GM12892 (cell line): ENCODE measurements around the gene SPATA32.

Experiments
- POLR2A ChIP-seq: IDR thresholded peaks from 2 replicates; pipeline ENCODE4 v1.6.1; 2011; ENCODE audit warnings: low read depth, low read length, control low read depth
- POLR2AphosphoS5 ChIP-seq: IDR thresholded peaks from 2 replicates; pipeline ENCODE4 v1.6.1; 2011; ENCODE audit warnings: low read depth, low read length, control low read depth

DNA sequence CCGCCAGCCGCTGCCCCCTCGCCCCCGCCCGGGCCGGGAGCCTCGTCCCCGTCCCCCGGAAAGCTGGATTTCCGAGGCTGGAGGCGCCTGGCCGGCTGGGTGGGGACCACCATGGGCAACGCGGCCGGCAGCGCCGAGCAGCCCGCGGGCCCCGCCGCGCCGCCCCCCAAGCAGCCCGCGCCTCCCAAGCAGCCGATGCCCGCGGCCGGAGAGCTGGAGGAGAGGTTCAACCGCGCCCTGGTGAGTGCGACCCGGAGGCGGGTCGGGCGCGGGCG, 39.9 kb downstream of the SPATA32 start:
- TF ChIP-seq POLR2A (no peak), POLR2AphosphoS5 (no peak)
